HG03457 (cell line): ENCODE data around the gene RNPEPL1.

Experiments
- ATAC-seq: cut with Tn5 transposase; IDR thresholded peaks from one replicate; pipeline ENCODE4 v1.9.1; 2021; ENCODE audit warnings: moderate number of reproducible peaks; ENCODE audit not compliant: unreplicated experiment

Gene RNPEPL1

GRCh38 chr2:240588669-240589068 lies 20.4 kb downstream of the RNPEPL1 start:
- no peak for ATAC-seq

- ATAC-seq = no peak
These were observed 21.1 kb downstream of the RNPEPL1 start for GRCh38 chr2:240589375-240589774.

- no peak for ATAC-seq
These were observed 21.7 kb downstream of the RNPEPL1 start for GRCh38 chr2:240589850-240590525.

- ATAC-seq = no peak
These were observed 22.4 kb downstream of the RNPEPL1 start for GRCh38 chr2:240590681-240591111.

GRCh38 chr2:240591226-240591625 lies 22.9 kb downstream of the RNPEPL1 start:
- ATAC-seq = no peak

GRCh38 chr2:240591784-240592183 lies 23.5 kb downstream of the RNPEPL1 start:
- ATAC-seq = no peak

GRCh38 chr2:240593026-240593702 lies 24.9 kb downstream of the RNPEPL1 start:
- ATAC-seq = no peak

- ATAC-seq = no peak
These were observed 25.6 kb downstream of the RNPEPL1 start for GRCh38 chr2:240593703-240594451.

- ATAC-seq = no peak
These were observed 26.5 kb downstream of the RNPEPL1 start for GRCh38 chr2:240594511-240595380.

GRCh38 chr2:240595381-240596079 lies 27.2 kb downstream of the RNPEPL1 start:
- no peak for ATAC-seq

GRCh38 chr2:240596080-240596460 lies 27.8 kb downstream of the RNPEPL1 start:
- no peak for ATAC-seq

- no peak for ATAC-seq
These were observed 28.2 kb downstream of the RNPEPL1 start for GRCh38 chr2:240596491-240596931.

- ATAC-seq = no peak
These were observed 28.8 kb downstream of the RNPEPL1 start for GRCh38 chr2:240597054-240597418.

GRCh38 chr2:240597419-240598181 lies 29.3 kb downstream of the RNPEPL1 start:
- ATAC-seq = no peak

- no peak for ATAC-seq
These were observed 30.1 kb downstream of the RNPEPL1 start for GRCh38 chr2:240598311-240598911.

GRCh38 chr2:240599141-240599583 lies 30.9 kb downstream of the RNPEPL1 start:
- no peak for ATAC-seq

GRCh38 chr2:240600451-240600961 lies 32.2 kb downstream of the RNPEPL1 start:
- ATAC-seq = no peak

- no peak for ATAC-seq
These were observed 33.0 kb downstream of the RNPEPL1 start for GRCh38 chr2:240601061-240601830.
